Prostate gland (tissue), 2 donors: Measurements from ENCODE around the gene DOC2B.

Experiments
- POLR2A ChIP-seq: fragments of 450-650 bp; IDR thresholded peaks from one replicate; pipeline ENCODE4 v1.6.1; 2016; ENCODE audit warnings: antibody characterized with exemption, mild to moderate bottlenecking
- POLR2AphosphoS5 ChIP-seq: sonication (generic); formaldehyde crosslinking; IDR thresholded peaks from one replicate; pipeline ENCODE4 v1.6.1; 2017; ENCODE audit warnings: antibody characterized with exemption
- TF ChIP-seq, protein P1 (sequence below), 4 experiments: fragments of 200-600 bp in 2 of 4; fragments of 450-650 bp in 2 of 4; sonication (generic) in 2 of 4; IDR thresholded peaks; 1 replicate in 3 of 4; 2 replicates in 1 of 4; pipeline ENCODE4 v1.5.1; 2016 to 2019; ENCODE audit warnings: antibody characterized with exemption in 4 of 4, mild to moderate bottlenecking in 2 of 4, moderate library complexity in 2 of 4

DNA sequence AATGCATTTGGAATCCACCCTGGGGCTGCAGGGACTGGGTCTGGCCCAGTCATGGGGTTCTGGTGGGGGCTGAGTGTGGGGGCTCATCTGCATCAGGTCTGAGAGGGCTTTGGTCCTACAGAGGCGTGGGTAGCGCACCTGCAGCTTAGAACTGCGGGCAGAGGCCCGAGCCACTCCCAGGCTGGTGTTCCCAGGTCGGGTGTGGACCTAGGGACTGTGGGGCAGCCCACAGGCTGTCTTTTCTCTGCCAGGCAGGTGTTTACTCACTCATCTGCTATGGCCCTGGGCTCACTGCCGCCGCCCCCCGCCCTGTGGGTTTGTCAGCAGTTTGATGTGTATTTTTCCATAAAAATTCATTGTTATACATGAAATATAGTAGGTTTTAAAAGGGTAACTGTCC is 27.0 kb upstream of the DOC2B start:
- TF ChIP-seq POLR2A (no peak), POLR2AphosphoS5 (no peak)
- TF ChIP-seq, protein P1, sequence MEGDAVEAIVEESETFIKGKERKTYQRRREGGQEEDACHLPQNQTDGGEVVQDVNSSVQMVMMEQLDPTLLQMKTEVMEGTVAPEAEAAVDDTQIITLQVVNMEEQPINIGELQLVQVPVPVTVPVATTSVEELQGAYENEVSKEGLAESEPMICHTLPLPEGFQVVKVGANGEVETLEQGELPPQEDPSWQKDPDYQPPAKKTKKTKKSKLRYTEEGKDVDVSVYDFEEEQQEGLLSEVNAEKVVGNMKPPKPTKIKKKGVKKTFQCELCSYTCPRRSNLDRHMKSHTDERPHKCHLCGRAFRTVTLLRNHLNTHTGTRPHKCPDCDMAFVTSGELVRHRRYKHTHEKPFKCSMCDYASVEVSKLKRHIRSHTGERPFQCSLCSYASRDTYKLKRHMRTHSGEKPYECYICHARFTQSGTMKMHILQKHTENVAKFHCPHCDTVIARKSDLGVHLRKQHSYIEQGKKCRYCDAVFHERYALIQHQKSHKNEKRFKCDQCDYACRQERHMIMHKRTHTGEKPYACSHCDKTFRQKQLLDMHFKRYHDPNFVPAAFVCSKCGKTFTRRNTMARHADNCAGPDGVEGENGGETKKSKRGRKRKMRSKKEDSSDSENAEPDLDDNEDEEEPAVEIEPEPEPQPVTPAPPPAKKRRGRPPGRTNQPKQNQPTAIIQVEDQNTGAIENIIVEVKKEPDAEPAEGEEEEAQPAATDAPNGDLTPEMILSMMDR (IDR thresholded peaks at IDR 0.05) = no peak
